HG02943 (cell line): ENCODE results near the gene SELENBP1.
"Not testable (repeated sequence)": the region's sequence is repeated elsewhere in the genome, so short reads cannot be mapped to it uniquely, and the experiment has no call there.

Experiments
- ATAC-seq: cut with Tn5 transposase; IDR thresholded peaks from one replicate; pipeline ENCODE4 v1.9.1; 2021; ENCODE audit warnings: mild to moderate bottlenecking, low read depth, moderate library complexity; ENCODE audit not compliant: unreplicated experiment

The SELENBP1 gene

GRCh38 chr1:151372058-151372934, at the start of gene SELENBP1:
TSS of gene SELENBP1 (minus strand) at chr1:151372705. CDS start at chr1:151372641, 64 bp downstream.
- ATAC-seq, result no peak

DNA sequence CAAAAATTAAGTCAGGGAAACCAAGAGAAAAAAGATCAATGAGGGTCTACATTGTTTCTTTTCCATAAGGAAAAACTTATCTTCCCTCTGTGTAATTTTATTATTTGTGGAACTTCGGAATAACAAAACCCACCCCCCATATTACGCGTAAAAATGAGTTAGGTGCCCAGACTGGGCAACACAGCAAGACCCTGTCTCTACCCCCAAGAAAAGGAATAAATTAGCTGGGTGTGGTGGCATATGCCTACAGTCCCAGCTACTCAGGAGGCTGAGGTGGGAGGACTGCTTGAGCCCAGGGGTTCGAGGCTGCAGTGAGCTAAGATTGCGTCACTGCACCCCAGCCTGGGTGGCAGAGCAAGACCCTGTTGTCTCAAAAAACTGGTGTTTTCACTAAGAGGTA, 47.3 kb upstream of the SELENBP1 start:
- no peak for ATAC-seq

DNA sequence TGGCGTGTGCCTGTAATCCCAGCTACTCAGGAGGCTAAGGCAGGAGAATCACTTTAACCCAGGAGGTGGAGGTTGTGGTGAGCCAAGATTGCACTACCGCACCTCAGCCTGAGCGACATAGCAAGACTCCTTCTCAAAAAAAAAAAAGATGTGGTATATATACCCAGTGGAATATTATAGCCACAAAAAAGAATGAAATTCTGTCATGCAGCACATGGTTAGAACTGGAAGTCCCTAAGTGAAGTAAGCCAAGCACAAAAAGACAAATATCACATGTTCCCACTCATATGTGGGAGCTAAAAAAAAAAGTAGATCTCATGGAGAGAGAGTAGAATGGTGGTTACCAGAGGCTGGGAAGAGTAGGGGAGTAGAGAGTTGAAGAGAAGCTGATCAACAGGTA, 45.6 kb upstream of the SELENBP1 start:
- no peak for ATAC-seq

DNA sequence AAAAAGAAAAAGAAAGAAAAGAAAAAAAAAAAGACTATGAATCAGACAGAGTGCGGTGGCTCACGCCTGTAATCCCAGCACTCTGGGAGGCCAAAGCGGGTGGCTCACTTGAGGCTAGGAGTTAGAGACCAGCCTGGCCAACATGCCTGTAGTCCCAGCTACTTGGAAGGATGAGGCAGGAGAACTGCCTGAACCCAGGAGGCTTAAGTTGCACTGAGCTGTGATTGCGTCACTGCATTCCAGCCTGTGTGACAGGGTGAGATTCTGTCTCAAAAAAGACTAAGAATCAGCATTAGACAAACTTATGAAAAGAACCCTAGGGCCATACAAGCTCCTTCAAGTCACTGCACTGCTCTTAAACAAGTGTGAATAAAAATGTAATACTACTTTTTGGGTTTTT, 43.7 kb upstream of the SELENBP1 start:
- no peak for ATAC-seq

DNA sequence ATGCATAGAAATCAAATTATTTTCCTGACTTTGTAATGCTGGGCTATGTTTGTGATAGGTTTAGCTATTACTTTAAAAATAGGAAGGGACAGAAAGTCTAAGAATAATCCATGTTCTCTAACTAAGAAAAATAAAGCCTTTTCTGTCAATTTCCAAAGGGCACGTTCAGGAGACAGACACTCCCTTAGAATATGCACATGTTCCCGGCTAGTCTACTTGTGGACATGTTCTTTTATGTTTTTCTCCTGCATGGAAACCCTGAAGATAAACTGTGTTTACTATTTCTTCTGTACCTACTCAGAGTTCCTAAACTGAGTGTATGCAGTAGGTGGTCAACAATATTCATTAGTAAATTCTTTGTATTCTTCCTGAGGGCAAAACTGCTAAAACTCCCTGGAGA, 39.4 kb upstream of the SELENBP1 start:
- no peak for ATAC-seq

- no peak for ATAC-seq
Measured at GRCh38 chr1:151408891-151409290, 36.4 kb upstream of the SELENBP1 start.

GRCh38 chr1:151407304-151407703, 34.8 kb upstream of the SELENBP1 start:
- ATAC-seq, result no peak

DNA sequence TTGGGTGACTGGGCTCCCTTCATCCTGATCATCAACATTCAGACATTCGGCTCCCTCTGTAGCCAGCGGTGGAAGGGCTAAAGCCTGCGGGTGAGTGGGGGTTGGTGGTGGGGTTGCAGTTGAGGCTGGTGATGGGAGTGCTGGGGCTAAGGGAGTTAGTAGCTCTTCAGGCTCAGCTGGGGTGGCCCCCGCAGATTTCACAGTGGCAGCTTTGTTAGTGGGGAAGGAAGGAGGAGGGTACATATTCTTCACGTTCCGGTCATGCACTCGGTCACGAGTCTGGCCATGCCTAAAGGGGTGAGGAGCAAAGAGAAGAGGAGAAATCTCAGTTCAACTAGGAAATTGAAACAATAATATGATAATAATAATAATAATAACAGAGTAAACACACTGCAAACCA, 33.7 kb upstream of the SELENBP1 start:
- no peak for ATAC-seq

DNA sequence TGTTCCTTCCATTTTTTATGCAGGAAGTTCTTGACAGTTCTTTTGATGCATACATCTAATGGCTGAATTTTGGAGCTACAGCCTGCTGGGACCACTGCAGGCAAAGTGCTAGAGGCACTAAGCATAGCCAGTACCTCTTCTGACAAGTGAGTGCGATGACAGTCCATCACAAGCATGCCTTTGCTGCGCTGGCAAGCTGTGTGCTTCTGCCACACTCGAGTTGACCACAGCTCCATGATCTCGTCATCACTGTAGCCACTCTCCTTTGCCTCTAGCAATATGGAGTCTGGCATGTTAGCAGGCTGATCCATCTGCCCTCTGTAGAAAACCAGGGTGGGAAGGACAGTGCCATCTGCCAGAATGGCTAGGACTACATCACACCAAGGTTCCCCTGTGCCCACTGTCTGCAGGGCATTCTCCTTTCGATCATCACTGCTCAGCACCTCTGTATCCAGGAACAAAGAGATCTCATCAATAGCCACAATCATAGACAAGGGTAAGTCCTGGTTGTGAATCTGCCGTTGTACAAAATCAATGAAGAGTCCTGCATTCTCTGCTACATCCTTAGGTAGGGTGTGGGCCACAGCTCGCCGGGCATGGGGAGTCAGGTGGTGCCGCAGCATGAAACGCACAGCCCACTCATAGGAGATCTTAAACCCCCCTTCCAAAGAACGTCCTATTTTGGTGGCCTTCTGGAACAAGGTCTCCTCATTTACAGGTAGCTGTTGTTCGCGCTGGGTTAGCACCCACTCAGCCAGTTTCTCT, 32.9 kb upstream of the SELENBP1 start:
- ATAC-seq, result no peak

DNA sequence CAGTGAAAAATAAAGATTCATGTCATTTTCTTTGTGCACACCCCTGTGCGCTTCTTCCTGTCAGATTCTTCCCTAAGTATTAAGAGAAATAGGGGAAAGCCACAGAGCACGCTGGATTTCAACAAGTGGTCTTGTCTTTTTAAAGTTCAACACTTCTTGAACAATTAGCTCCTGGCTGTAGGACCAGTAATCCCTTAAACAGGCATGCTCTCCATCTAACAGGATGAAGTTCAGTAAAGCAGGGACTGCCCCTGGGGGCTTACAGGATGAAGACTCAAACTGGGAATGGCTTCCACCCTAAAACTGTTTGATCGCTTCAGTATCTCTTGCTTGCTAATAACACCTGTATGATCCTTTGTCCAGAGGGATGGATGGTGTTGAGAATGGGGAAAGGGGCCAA, 31.1 kb upstream of the SELENBP1 start:
- no peak for ATAC-seq

GRCh38 chr1:151402764-151403163, 30.3 kb upstream of the SELENBP1 start:
- no peak for ATAC-seq

GRCh38 chr1:151401860-151402259, 29.4 kb upstream of the SELENBP1 start:
- no peak for ATAC-seq

DNA sequence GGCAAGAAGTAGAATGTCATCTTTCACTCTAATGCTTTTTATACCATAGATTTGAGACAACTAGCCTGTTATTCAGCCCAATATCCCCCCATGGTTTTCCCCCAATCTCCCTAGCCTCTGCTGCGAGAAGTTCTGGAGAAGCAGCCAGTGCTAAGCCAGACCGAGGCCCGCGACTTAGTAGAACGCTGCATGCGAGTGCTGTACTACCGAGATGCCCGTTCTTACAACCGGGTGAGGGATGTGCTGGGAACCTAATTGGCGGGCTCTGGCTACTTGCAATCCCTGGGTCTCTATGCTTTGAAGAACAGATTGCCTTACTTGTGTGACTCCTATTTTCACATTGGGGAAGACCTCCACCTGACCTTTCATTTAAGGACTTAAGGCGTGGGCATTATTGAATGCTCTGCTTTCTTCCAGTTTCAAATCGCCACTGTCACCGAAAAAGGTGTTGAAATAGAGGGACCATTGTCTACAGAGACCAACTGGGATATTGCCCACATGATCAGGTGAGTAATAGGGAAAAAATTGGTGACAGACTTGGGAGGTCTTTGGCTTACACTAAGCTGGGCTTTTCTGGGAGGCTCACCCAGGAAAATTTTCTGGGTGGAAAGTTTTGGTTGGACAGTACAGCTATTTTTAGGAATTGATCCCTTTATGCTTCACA, 28.8 kb upstream of the SELENBP1 start:
- ATAC-seq, result no peak

- peak; percentile 72 for ATAC-seq
Measured at GRCh38 chr1:151399324-151400171, 27.0 kb upstream of the SELENBP1 start, which contains the start of gene PSMB4. TSS of gene PSMB4 (plus strand) at chr1:151399573. CDS start at chr1:151399588, 15 bp downstream.

GRCh38 chr1:151396265-151396664, 23.8 kb upstream of the SELENBP1 start:
- ATAC-seq, result not testable (repeated sequence)

GRCh38 chr1:151393583-151393982, 21.1 kb upstream of the SELENBP1 start:
- no peak for ATAC-seq

DNA sequence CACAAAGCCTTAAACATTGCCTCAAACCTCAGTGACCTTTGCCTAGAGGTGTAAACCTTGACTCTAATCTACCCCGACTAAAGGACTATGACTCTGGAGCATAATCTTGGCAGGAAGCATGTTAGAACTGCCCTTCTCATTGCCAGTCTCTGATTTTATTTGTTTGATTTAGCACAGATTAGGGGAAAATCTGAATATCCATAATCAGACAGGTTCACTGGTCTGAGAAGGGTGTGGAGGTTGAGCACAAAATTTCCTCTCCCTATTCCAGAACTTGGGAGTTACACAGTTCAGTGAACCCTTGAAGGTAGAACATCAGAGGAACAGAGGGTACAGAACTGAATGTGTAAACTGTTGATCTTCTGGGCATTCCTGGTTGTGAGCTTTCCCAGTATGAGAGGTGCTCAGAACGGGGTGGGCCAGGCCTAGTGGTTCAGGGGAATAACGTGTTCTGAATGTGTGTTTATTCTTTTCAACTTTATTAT, 18.6 kb upstream of the SELENBP1 start:
- ATAC-seq, result no peak

GRCh38 chr1:151390221-151391078, 17.9 kb upstream of the SELENBP1 start:
- not testable (repeated sequence) for ATAC-seq

GRCh38 chr1:151386002-151386401, 13.5 kb upstream of the SELENBP1 start:
- no peak for ATAC-seq
